GM10266 (cell line): ENCODE data around the gene LTB4R.

ENCODE experiments used
- DNase-seq: peaks from one replicate; pipeline ENCODE4 v3.0.0; 2012; ENCODE audit errors: extremely low spot score
- TF ChIP-seq, protein P1 (sequence below): IDR thresholded peaks from 2 replicates; pipeline ENCODE4 v1.5.1; 2012; ENCODE audit warnings: mild to moderate bottlenecking, low read depth; ENCODE audit not compliant: control insufficient read depth, insufficient read depth; ENCODE audit errors: missing control alignments

The LTB4R gene

DNA sequence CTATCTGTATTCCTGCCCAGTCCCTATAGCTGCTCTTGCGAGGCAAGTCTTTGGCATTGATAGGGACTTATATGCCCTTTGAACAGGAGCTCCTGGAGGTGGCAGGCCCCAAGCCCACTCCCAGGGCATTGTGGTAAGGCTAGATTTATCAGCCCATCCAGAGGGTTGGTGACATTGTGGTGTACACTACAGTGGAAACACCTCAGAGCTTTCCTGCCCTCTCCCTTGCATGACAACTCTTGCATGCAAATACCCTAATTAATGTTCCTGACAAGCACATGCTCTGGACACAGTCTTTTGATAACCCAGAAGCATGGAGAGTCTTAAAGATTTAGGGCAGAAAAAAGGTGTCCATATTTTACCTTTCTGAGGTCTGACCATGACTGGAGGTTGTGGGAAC is 29.3 kb downstream of the LTB4R start:
- TF ChIP-seq, protein P1, sequence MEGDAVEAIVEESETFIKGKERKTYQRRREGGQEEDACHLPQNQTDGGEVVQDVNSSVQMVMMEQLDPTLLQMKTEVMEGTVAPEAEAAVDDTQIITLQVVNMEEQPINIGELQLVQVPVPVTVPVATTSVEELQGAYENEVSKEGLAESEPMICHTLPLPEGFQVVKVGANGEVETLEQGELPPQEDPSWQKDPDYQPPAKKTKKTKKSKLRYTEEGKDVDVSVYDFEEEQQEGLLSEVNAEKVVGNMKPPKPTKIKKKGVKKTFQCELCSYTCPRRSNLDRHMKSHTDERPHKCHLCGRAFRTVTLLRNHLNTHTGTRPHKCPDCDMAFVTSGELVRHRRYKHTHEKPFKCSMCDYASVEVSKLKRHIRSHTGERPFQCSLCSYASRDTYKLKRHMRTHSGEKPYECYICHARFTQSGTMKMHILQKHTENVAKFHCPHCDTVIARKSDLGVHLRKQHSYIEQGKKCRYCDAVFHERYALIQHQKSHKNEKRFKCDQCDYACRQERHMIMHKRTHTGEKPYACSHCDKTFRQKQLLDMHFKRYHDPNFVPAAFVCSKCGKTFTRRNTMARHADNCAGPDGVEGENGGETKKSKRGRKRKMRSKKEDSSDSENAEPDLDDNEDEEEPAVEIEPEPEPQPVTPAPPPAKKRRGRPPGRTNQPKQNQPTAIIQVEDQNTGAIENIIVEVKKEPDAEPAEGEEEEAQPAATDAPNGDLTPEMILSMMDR = no peak
- DNase-seq = no peak

DNA sequence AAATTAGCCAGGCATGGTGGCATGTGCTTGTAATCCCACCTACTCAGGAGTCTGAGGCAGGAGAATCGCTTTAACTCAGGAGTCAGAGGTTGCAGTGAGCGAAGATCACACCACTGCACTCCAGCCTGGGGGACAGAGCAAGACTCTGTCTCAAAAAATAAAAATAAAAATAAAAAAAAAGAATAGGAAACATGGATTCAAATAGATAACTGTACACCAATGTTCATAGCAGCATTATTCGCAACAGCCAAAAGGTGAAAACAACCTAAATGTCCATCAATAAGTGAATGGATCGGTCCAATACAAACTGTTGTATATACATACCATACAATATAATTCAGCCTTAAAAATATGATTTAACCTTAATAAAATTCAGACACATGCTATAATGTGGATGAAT is 31.6 kb downstream of the LTB4R start:
- no peak for DNase-seq
- TF ChIP-seq, protein P1 = no peak

DNA sequence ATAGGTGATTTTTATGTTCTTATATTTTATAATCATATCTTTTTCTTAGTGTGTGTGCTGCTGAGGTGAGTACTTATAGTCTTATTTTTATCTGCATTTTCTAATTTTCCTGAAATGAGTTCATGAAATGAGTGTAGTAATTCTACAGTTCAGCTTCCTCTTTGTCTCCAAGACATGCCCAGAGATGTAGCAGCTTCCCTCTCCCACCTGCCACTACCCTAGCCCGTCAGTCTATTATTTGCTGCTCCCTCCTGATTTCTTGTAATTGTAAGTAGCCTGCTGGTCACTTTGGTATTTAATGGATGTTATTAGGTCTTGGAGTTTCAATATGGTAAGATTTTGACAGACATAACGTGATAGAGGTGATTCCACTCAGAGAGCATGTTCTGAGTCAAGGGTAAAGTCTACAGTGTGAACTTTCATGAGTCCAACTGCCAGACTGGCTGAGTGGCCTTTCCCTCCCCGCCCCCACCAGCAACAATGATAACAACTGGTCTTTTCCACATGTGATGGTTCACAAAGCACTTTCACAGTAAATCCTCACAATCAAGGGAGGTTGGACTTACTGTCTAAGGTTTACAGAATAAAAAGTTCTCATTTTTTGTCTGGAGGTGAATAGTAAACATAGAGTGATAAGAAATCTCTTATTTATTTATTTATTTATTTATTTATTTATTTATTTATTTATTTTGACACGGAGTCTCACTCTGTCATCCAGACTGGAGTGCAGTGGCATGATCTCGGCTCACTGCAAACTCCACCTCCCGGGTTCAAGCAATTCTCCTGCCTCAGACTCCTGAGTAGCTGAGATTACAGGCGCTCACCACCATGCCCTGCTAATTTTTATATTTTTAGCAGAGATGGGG is 32.7 kb downstream of the LTB4R start:
- no peak for DNase-seq
- TF ChIP-seq, protein P1 = no peak

DNA sequence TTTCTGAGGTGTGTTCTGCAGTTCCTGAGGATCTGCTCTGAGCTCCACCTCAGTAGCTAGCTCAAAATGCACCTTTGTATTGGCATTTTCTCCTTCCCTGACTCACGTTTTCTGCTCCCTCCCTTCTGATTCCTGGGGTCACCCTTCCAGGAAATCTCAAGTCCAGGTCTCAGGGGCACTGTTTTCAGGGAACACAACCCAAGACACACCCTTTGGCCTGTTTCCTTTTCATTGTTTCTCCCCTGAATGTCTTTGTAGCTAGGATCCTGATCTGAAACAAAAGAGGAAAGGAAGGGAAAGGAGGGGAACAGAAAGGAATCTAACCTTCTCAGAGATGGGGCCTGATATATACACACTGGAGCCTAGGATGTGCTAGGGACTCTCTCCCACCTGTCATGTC is 35.8 kb downstream of the LTB4R start:
- DNase-seq = no peak
- TF ChIP-seq, protein P1 = no peak

DNA sequence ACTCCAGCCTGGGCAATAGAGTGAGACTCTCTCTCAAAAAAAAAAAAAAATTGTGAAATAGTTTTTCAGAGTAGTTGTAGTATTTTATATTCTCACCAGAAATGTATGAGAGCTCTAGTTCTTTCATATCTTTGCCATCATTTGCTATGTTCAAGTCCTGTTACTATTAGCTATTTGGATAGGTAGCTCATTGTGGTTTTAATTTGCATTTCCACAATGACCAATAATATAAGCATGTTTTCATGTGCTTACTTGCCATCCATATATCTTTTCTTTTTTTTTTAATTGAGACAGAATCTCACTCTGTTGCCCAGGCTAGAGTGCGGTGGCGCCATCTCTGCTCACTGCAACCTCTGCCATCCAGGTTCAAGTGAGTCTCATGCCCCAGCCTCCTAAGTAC is 36.9 kb downstream of the LTB4R start:
- DNase-seq = no peak
- TF ChIP-seq, protein P1 = no peak

DNA sequence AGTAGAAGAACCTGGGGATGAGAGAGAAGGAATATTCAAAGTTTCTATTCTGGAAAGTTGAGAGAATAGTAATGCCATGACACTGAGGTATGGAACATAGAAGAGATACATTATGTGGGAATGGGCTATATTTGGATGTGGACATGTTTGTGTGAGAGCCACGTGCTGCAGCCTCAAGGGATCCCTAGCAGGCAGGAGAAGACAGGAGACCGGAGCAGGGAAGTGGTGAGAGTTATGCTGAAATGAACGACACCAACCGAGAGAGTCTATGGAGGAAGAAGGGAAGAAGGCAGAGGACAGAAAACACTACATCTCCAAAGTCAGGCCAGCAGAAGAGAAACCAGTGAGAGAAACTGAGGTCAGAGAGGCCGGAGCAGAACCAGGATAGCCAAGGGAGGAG is 38.4 kb downstream of the LTB4R start:
- DNase-seq = no peak
- TF ChIP-seq, protein P1 = no peak

DNA sequence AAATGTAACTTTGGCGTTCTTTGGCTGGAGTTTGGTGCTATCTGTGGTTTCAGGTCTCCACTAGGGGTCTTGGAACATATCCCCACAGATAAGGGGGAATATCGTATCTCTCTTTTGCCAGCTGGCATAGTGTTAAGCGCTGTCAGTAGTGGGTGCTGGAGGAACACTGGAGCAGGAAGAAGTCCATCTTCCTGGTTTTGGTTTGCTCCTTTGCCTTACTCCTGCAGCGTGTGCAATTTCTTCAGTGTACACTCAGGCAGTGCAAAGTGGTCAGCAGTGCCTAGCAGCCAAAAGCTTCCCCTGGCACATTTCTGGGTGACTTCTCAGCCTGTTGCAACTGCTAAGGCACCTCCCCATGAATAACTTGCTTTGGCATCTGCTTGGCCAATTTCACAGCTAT is 40.2 kb downstream of the LTB4R start:
- no peak for DNase-seq
- TF ChIP-seq, protein P1 = no peak
